GM21447 (cell line): ENCODE data around the gene INPP5E.
A peak's percentile ranks its signal among the peaks of the same experiment; 100 is the strongest.
"Not testable (repeated sequence)": the region's sequence is repeated elsewhere in the genome, so short reads cannot be mapped to it uniquely, and the experiment has no call there.

Experiments
- ATAC-seq: cut with Tn5 transposase; IDR thresholded peaks from one replicate; pipeline ENCODE4 v1.9.1; 2021; ENCODE audit not compliant: unreplicated experiment

INPP5E gene

GRCh38 chr9:136430588-136431234, 8.9 kb downstream of the INPP5E start:
- no peak for ATAC-seq

- ATAC-seq, result no peak
Observed at GRCh38 chr9:136429683-136430491, 9.8 kb downstream of the INPP5E start.

- ATAC-seq, result no peak
Observed at GRCh38 chr9:136429075-136429628, 10.5 kb downstream of the INPP5E start.

GRCh38 chr9:136426787-136427186, 12.9 kb downstream of the INPP5E start:
- ATAC-seq, result no peak

- ATAC-seq, result not testable (repeated sequence)
Observed at GRCh38 chr9:136425367-136425766, 14.3 kb downstream of the INPP5E start.

- no peak for ATAC-seq
Observed at GRCh38 chr9:136424750-136425362, 14.8 kb downstream of the INPP5E start.

GRCh38 chr9:136423432-136424146, 16.1 kb downstream of the INPP5E start:
- ATAC-seq, result no peak

- ATAC-seq, result no peak
Observed at GRCh38 chr9:136422876-136423275, 16.8 kb downstream of the INPP5E start.

GRCh38 chr9:136421791-136422190, 17.9 kb downstream of the INPP5E start:
- ATAC-seq, result no peak

- ATAC-seq, result no peak
Observed at GRCh38 chr9:136419092-136419420, 20.6 kb downstream of the INPP5E start.

- no peak for ATAC-seq
Observed at GRCh38 chr9:136418182-136419091, 21.2 kb downstream of the INPP5E start.

GRCh38 chr9:136416914-136417313, 22.7 kb downstream of the INPP5E start:
- no peak for ATAC-seq

GRCh38 chr9:136416427-136416826, 23.2 kb downstream of the INPP5E start:
- no peak for ATAC-seq

GRCh38 chr9:136412962-136413361, 26.7 kb downstream of the INPP5E start:
- no peak for ATAC-seq

GRCh38 chr9:136411378-136411777, 28.3 kb downstream of the INPP5E start:
- no peak for ATAC-seq

- peak; percentile 77 for ATAC-seq
Observed at GRCh38 chr9:136410500-136411287, 29.0 kb downstream of the INPP5E start, which contains the start of the genes ENTR1 and PMPCA. Gene ENTR1 (minus strand): TSS chr9:136410614. CDS start chr9:136410397, 217 bp downstream. Gene PMPCA (plus strand): TSS chr9:136410658. CDS start chr9:136410669, 11 bp downstream.

GRCh38 chr9:136409557-136410455, 29.8 kb downstream of the INPP5E start:
- peak; percentile 23 for ATAC-seq

GRCh38 chr9:136407911-136408310, 31.7 kb downstream of the INPP5E start:
- ATAC-seq, result no peak
